Fibroblast of skin of back (primary cell): ENCODE data around the gene PTPRN2.

Experiments
- DNase-seq: peaks from one replicate; pipeline ENCODE4 v3.0.0-alpha.2; 2013

Gene PTPRN2

GRCh38 chr7:158602905-158603772, 15.5 kb upstream of the PTPRN2 start:
- DNase-seq, result peak; percentile 26

GRCh38 chr7:158602041-158602440, 14.4 kb upstream of the PTPRN2 start:
- no peak for DNase-seq

- no peak for DNase-seq
Measured at GRCh38 chr7:158601090-158601489, 13.5 kb upstream of the PTPRN2 start.

GRCh38 chr7:158596745-158597144, 9.1 kb upstream of the PTPRN2 start:
- no peak for DNase-seq

GRCh38 chr7:158596309-158596708, 8.7 kb upstream of the PTPRN2 start:
- DNase-seq, result no peak

- peak; percentile 22 for DNase-seq
Measured at GRCh38 chr7:158595068-158595467, 7.4 kb upstream of the PTPRN2 start.

- no peak for DNase-seq
Measured at GRCh38 chr7:158592541-158592940, 4.9 kb upstream of the PTPRN2 start.

- DNase-seq, result no peak
Measured at GRCh38 chr7:158591944-158592343, 4.3 kb upstream of the PTPRN2 start.

GRCh38 chr7:158590181-158590530, 2.5 kb upstream of the PTPRN2 start:
- DNase-seq, result no peak

- DNase-seq, result no peak
Measured at GRCh38 chr7:158589653-158590052, 2.0 kb upstream of the PTPRN2 start.

GRCh38 chr7:158588878-158589442, 1.3 kb upstream of the PTPRN2 start:
- DNase-seq, result no peak

GRCh38 chr7:158588085-158588877, 658 bp upstream of the PTPRN2 start:
- DNase-seq, result peak; percentile 2

- DNase-seq, result no peak
Measured at GRCh38 chr7:158586499-158587161, 993 bp downstream of the PTPRN2 start.

- no peak for DNase-seq
Measured at GRCh38 chr7:158585721-158586498, 1.7 kb downstream of the PTPRN2 start.

- no peak for DNase-seq
Measured at GRCh38 chr7:158584407-158584806, 3.2 kb downstream of the PTPRN2 start.

- DNase-seq, result no peak
Measured at GRCh38 chr7:158583810-158584209, 3.8 kb downstream of the PTPRN2 start.

- DNase-seq, result no peak
Measured at GRCh38 chr7:158583143-158583542, 4.5 kb downstream of the PTPRN2 start.

- DNase-seq, result no peak
Measured at GRCh38 chr7:158582089-158582456, 5.5 kb downstream of the PTPRN2 start.

- no peak for DNase-seq
Measured at GRCh38 chr7:158581440-158582088, 6.1 kb downstream of the PTPRN2 start.

GRCh38 chr7:158579662-158580646, 7.7 kb downstream of the PTPRN2 start:
- DNase-seq, result no peak
